OCI-M2 (cell line): ENCODE measurements around the gene KCTD1.

Source experiments
- DNase-seq: peaks from one replicate; lab custom pipeline; 2025; ENCODE audit not compliant: unreplicated experiment; lab: John Stamatoyannopoulos, UW

KCTD1 gene

DNA sequence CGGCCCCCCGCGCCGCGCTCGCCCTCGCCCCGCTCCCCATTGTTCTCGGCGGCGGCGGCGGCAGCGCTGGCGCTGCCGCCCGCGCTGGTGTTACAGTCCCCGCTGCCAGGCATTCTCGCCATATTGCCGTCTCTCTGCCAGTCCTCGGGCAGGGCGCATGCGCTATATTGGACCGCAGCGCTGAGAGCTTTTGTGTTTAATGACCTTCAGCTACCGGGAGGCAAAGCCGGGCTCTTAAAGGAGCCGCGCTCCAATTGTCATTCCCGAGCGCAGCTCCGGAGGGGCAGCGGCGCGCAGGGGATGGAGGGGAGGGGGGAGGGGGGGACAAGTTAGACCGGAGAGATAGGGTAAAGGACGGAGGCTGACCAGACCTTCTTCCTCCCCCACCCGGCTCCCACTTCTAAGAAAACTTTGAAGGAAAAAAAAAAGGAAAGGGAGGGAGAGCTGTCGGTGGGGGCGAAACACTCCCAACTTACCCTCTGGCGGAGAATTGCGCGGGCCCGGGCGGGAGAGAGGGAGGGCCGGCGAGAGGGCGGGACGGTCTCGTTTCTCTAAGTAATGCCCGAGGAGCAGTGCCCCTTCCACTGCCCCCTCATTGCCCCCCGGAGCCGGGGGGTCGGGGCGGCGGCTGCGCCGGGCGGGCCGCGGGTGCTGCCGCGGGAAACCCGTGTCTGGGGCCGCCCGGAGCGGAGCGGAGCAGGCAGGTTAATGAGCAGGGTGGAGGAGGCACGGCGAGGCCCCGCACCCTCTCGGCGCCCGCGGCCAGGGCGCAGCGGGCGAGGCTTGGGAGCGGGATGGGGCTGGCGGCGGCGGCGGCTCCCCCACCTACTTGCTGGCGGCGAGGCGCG is at the start of gene KCTD1:
Gene KCTD1, minus strand, starts transcription at position 139 of the 848 bp plus-strand sequence. Its CDS starts 17 bp downstream, at position 122.
- no peak for DNase-seq

GRCh38 chr18:26593365-26594320 is 45.3 kb upstream of the KCTD1 start:
- no peak for DNase-seq

GRCh38 chr18:26584745-26585144 is 36.4 kb upstream of the KCTD1 start:
- DNase-seq, result no peak

DNA sequence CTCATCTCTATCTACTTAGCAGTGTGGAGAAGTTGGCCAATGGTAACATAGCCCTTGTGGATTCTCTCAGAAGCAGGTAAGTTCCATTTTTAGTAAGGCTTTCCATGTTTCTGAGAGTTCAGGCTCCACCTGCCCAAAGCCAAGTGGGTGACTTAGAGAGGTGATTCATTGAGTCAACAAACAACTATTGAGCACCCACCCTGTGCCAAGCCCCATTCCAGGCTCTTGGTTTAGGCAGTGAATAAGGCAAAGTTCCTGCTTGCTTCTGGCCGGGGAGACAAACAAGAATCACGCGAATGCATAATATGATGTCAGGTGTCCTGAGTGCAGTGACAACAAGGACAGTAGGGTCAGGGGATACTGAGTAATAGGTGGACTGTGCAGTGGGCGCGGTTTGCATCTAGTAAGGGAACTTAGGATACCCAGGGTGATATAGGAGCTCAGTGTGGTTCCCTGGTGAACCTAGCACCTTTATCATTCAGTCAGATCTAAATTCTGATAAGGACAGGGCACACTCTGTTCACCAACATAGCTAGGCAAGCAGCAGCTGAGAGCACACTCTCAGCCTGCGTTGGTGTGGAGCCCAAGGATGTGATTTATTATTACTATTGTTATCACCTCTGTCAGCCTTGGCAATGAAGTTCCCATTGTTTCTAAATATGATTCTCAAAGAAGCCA is 31.7 kb upstream of the KCTD1 start:
- no peak for DNase-seq

DNA sequence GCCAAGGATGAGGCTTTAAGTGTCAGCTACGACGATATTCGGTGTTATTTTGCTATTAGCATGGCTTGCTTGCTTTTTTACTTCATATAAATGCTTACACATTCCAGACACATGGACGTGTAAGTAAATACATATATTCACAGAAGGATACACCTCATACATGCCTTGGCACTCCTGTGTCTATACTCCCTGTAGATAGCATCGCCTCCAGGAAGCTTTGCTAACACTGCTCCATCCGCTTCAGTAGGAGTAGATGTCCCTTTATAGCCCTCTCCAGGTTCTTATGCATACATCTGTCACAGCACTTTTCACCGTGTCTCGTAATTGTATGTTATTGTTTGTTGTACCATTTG is 27.5 kb upstream of the KCTD1 start:
- no peak for DNase-seq

DNA sequence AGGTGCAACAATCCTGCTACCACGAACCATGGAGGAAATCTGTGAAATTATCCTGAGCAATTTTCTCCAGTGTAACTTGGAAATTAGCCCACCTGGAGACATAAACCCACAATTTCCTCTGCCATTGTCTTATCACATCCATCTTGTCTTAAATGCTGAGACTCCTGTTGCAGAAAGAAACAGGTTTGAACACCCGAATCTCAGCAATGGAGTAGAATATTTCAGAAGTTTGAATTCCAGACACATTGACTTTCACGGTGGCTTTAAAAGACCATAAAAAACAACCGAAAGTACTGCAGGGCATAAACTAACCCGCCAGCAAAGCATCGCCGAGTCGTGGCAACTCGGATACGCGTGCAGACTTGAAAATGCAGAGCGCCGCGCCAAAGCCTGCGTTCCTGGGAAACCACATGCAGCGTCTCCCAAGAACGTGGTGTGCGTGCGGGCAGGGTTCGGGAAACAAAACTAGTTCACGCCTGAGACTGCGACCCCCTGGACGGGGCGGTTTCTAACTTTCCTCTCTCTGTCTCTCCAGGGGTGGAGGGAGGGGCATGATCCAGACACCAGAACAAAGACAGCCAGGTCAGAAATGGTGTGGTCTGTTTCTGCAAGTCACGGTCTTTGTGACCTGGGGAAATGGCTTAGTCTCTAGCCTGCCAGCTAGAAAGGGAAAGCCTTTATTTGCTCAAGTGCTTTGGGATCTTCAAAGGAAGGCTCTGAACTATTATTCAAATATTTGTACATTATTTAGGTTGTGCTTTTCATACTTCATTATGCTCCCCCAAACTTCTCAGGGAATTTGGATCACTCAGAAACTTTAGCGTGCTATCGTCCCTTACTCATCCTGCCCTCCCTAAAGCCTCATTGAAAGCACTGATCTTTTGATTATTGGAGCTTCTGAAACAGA is 26.9 kb upstream of the KCTD1 start:
- no peak for DNase-seq

DNA sequence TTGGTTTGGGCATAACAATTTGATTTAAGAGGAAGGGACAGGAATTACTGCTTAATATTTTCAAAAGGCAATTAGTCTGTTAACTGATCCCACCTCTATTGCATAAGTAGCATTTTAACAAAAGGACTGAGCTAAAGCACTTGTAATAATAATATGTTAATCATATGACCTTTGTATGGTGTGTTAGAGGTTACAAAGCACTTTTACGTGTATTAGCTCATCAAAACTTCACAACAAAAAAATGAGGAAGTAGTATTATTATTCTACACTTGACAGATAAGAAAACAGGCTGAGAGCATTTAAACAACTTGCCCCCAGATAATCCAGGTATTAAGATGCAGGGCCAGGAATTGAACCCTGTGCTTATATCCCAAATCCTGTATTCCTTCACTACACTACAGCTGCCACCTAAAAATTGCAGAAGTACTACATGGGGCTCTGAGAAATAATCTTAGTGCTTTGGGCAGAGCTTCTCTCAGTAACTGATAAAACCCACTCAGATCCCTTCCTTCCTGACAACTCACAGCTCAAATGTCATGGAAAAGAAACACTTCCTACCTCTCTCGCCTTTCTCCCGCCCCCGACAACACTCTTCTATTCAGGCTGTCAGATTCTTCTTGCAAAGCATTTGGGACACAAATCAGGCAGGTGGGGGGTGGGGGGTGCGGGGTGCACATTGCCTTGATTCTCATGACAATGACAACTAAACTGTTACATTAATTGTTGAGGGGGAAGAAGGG is 20.7 kb upstream of the KCTD1 start:
- DNase-seq, result no peak

GRCh38 chr18:26568513-26568912 is 20.2 kb upstream of the KCTD1 start:
- no peak for DNase-seq

DNA sequence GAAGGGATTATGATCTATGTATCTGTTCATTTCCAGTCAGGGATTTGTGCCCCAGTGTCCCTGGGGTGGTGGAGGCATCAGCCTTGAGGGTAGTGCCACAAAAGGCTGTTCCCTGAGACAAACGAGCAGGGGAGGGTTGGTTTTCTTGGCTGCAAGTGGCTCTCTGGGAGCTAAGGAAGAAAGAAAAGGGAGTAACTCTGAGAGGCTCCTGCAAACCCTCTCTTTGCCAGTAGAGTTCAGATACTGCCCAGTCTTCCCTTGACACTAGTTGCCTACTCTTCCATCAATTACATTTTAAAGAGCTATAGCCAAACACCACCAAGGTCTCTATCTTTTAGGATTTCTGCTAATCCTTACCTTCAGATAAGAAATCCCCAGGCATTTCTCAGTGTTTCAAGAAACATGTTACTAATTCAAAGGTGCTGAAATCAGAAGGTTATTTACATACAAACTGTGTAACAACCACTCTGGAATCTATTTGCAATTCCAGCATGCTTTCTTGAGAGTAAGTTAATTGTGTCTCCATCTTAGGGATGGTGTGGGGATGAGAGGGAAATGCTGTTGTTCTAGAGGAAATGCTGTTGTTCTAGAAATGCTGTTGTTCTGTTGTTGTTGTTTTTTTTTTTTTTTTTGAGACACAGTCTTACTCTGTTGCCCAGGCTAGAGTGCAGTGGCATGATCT is 18.7 kb upstream of the KCTD1 start:
- DNase-seq, result no peak

- no peak for DNase-seq
These were observed 17.2 kb upstream of the KCTD1 start for GRCh38 chr18:26565514-26565913.

DNA sequence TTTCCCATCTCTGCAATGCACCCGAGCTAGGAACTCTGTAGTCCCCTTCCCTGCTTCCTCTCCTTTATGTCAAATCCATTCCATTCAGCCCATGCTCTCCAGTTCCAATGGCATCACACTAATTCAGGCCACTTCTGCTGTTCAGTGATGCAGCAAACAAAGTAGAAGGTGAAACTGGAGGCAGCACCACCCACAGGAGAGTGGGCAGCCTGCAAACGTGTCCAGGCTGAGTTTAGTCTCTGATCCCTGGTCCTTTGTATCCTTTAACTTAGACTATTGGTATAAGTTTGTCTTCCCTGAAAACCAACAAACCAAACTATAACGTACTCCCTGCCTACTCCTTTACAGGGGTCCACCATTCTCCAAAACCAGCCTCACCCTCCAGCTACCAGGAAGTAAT is 14.7 kb upstream of the KCTD1 start:
- no peak for DNase-seq

GRCh38 chr18:26562568-26562967 is 14.2 kb upstream of the KCTD1 start:
- DNase-seq, result no peak

- DNase-seq, result no peak
These were observed 13.4 kb upstream of the KCTD1 start for GRCh38 chr18:26561769-26562168.

DNA sequence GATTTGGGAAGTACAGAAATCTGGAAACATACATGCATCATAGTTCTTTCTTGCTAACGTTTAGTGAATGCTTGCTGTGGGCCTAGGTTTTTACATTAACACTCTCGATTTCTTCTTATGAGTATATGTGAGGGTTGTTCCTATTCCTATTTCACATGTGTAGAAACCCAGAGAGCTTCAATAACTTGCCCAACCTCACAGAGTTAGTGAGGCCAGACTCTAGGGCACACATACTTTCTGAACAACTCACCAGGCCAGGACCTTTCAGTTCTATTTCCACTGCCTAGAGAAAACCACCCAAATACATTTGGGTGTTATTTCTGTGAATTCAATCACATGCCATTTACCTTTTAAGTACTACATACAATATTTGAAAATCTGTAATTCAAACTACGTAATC is 8.2 kb upstream of the KCTD1 start:
- DNase-seq, result no peak

- DNase-seq, result no peak
These were observed 7.6 kb upstream of the KCTD1 start for GRCh38 chr18:26555804-26556553.

GRCh38 chr18:26553943-26554342 is 5.6 kb upstream of the KCTD1 start:
- DNase-seq, result no peak

DNA sequence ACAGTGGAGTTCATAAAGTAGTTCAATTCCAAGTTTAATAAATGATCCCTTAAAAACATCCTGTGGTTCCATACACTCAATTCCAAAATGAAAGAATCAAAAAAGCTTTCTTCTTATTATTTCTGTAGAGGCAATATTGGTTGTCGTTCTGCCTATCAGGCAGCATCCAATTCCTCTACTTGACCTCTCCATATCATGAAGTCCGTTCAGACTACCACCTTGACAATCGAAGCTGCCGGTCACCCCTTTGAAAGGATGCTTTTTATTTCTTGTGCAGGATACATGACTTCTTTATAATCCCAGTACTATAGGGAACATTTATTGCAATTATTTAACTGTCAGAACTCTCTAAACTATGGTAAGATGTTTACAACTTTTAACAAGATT is 3.3 kb upstream of the KCTD1 start:
- DNase-seq, result no peak

DNA sequence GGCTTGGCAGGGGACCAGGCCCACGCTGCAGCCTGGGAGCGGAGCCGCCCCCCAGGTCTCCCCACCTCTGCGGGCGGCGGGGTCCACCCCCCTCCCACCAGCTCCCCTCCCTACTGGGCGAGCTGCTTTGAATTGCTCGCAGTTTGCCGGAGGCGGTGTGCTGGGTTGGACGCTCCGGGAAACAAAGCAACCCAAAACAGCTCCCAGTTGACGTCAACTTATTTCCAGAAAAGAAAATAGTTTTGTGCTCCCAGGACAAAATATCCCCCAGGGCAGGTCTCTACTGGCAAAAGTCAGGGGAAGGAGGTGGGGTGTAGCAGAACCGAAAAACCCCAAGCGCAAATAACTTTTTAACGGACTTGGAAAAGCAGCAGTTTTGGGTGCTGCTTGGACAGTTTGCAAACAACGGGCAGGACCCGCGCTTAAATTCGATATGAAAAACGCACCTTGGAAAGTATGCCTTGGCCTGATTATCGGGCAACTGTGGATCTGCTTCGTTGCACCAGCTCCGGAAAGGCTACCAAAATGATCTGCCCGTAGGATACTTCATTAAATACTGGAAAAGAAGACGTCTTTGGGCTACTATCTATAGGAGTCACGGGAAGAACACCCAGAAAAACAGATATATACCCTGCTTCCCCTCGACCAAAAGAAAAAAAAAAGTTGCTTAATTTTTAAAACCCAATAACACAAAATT is 2.8 kb upstream of the KCTD1 start:
- no peak for DNase-seq
